Measurements from ENCODE around the gene AP3B1. TPM values are rescaled to one million over a fixed set of nuclear protein-coding genes. Genes with fewer than 3 reads are reported as not detected.

The AP3B1 gene
- total RNA-seq, 1 experiment from 2014 or later: 50.3 TPM

GRCh38 chr5:78062645-78063044 lies 231.9 kb downstream of the AP3B1 start:
- DNase-seq (ENCODE audit: low spot score): no peak
- no peak for ATAC-seq
- Mint-ChIP-seq H3K27ac (no peak overlapping the region), H3K4me3 (no peak overlapping the region), H3K36me3 (peaks cover 17% of the 10 kb centered on the region), H3K4me1 (peaks cover 11% of the 10 kb centered on the region), H3K9me3 (peaks cover 19% of the 10 kb centered on the region), H3K27me3 (ENCODE audit: low read depth) (peaks cover 2% of the 10 kb centered on the region; the same call in 1 of the 2 replicates)
- TF ChIP-seq ELF4 (CRISPR knock-in tag; IDR thresholded peaks at IDR 0.05; ENCODE audit: low read depth) (no peak), USF1 (CRISPR knock-in tag; IDR thresholded peaks at IDR 0.05) (no peak), ZNF281 (CRISPR knock-in tag; IDR thresholded peaks at IDR 0.05) (no peak), JAZF1 (CRISPR knock-in tag; IDR thresholded peaks at IDR 0.05) (no peak)
- ChIA-PET POLR2A (no interaction called here), CTCF (no interaction called here)

GRCh38 chr5:78060421-78060820 lies 234.1 kb downstream of the AP3B1 start:
- no peaks in the 10 kb centered on the region for H3K27me3 Mint-ChIP-seq (ENCODE audit: low read depth)
- CTCF ChIA-PET: no interaction called here
- H3K36me3 Mint-ChIP-seq: no peaks in the 10 kb centered on the region
- H3K27ac Mint-ChIP-seq: no peak overlapping the region
- H3K4me3 Mint-ChIP-seq: no peak overlapping the region
- TF ChIP-seq IRF1 (CRISPR knock-in tag; IDR thresholded peaks at IDR 0.05) (no peak), ATF2 (CRISPR knock-in tag; IDR thresholded peaks at IDR 0.05; ENCODE audit: borderline replicate concordance, low read depth) (no peak), CTCF (IDR thresholded peaks at IDR 0.05) (no peak), ZBTB43 (CRISPR knock-in tag; IDR thresholded peaks at IDR 0.05) (no peak), E2F5 (CRISPR knock-in tag; IDR thresholded peaks at IDR 0.05) (no peak), HMGA2 (CRISPR knock-in tag; IDR thresholded peaks at IDR 0.05) (no peak), CREM (CRISPR knock-in tag; IDR thresholded peaks at IDR 0.05) (no peak), PRDM15 (CRISPR knock-in tag; IDR thresholded peaks at IDR 0.05) (no peak), ZNF232 (CRISPR knock-in tag; IDR thresholded peaks at IDR 0.05) (no peak)
- POLR2A ChIA-PET: no interaction called here
- DNase-seq (ENCODE audit: low spot score) (no peak), ATAC-seq (no peak)
- peaks cover 11% of the 10 kb centered on the region for H3K4me1 Mint-ChIP-seq
- H3K9me3 Mint-ChIP-seq: no peaks in the 10 kb centered on the region
